ENCODE measurements around the gene ACP7.
"Not testable (repeated sequence)": the region's sequence is repeated elsewhere in the genome, so short reads cannot be mapped to it uniquely, and the experiment has no call there.

ACP7 gene

DNA sequence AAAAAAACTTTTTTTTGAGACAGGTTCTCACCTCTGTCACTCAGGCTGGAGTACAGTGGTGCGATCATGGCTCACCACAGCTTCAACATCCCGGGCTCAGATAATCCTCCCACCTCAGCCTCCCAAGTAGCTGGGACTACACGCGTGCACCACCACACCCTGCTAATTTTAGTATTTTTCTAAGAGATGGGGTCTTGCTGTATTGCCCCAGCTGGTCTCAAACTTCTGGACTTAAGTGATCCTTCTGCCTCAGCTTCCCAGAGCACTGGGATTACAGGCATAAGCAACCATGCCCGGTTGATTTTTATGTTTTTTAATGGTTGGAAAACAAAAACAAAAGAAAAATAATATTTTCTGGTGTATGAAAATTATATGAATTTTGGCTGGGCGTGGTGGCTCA is 9.2 kb upstream of the ACP7 start:
- in situ Hi-C loops (cut with MboI; ENCODE audit: low sequenced_read_pairs): no loop called here

DNA sequence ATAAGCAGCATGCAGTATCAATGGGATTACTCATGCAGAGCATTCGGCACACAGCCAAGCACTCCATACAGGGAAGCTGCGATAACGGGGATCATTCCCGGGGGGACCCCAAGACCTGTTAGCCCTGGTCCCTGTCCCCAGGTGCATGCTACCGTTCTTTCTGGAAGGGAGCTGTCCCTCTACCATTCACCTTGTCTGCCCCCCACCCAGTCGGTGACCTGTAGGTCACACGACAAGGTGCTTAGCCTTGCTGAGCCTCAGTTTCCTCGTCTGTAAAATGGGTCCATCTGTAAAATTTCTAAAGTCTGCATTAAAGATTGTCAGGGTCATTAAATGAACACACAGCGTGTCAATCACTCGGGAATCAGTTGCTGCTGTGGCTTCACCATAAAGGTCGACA is 6.8 kb upstream of the ACP7 start:
- in situ Hi-C loops (cut with MboI; ENCODE audit: low sequenced_read_pairs): no loop called here

DNA sequence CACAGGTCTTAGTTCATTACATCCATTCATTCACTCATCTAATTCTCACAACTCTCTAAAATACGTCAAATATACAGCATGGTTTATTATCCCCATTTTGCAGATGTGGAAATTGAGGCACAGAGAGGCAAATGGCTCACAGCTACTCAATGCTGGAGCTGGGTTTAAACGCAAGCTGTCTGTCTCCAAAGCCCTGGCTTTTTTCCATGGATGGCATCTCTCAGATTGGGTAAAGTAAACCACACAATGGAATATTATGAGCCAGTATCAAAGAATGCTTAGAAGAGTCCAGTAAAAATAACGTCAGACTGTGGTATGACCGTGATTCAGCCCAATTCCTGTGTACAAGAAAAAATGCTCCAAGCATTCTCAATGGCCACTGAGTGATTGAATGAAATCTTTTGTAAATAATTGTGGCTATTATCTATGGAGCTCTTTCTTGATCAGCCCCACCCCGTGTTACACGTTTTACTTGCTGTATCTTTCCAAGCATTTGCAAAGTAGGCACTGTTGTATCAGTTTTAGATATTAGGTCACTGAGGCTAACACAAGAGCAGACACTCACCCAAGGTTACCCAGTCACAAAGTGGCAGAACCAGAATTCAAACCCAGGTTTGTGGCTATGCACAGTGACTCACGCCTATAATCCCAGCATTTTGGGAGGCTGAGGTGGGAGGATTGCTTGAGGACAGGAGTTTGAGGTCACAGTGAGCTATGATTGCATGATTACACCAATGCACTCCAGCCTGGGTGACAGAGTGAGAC is 5.5 kb upstream of the ACP7 start:
- in situ Hi-C loops (cut with MboI; ENCODE audit: low sequenced_read_pairs): no loop called here

DNA sequence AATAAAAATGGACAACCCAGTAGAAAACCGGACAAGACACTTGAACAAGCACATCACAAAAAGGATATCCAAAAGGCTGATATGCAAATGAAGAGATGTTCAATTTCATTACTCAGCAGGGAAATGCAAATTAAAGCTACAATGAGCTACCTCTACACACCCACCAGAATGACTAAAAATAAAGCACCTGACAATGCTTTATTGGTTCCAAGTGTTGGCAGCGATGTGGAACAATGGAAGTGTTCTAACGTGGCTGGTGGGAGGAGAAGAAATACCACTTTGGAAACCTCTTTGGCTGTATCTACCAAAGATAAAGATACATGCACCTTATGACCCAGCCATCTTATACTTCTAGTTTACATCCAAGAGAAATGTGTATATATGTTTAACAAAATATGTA is 3.7 kb upstream of the ACP7 start:
- in situ Hi-C loops (cut with MboI; ENCODE audit: low sequenced_read_pairs): no loop called here

DNA sequence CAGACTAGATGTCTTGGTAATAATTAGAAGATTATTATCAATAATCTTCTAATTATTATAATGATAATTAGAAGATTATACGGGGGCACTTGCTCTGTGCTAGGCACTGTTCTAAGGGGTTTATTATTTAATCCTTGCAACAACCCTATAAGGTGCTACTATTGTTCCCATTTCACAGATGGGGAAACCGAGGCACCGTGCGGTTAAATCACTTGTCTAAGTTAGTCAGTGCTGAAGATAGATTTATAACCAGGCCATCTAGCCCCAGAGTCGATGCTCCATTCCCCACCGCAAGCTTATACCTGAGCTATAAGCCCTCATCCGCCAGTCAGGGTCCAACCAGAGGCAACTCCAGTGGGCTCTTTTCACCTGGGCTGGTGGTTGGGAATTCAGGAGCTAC is 2.0 kb upstream of the ACP7 start:
- in situ Hi-C loops (cut with MboI; ENCODE audit: low sequenced_read_pairs): no loop called here

DNA sequence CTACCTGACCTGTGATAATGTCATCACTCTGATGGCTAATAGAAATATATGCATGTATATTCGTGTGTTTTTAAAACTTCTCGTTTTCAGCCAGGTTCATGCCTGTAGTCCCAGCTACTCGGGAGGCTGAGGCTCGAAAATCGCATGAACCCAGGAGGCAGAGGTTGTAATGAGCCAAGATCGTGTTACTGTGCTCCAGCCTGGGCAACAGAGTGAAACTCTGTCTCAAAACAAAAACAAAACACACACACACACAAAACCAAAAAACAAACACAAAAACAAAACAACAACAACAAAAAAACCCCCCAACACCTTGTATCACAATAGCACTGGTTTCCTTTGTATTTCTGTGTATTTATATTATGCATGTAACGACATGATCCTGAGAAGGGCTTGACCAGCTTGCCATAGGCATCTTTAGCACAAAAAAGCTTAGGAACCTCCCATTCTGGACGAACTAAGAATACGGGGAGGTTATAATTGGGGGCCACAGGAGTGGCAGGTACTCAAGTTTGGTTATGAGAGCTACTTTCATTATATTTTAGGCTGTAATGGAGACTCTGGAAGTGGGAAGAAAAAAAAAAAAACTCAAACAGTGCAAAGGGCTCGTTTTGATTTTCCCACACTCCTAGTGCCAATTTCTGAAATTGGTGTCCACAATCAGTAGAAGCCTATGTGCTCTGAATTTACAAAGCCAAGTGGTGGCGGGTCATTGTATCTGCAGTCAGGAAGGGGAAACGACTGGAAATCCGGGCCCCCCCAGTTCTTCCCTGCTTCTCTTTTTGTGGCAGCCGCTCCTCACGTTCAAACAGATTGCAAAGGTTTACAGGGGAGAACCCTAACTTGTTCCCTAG is 1.2 kb upstream of the ACP7 start:
- in situ Hi-C loops (cut with MboI; ENCODE audit: low sequenced_read_pairs): no loop called here

DNA sequence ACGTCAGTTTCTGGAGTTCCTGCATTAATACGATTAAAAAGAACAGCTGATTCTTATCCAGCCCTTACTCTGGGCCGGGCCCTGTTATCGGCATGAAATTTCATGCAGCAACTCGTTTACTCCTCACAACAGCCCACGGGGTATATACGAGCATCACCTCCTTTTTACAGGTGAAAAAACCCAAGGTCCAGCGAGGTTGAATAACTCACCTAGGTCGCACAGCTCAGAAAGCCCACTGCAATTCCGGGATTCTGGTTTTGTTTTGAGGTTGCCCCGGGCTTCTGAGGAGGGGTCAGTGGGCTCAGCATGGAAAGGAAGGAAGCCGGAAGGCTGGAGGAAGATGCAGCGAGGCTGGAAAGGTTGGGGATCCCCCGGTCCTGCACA is 577 bp upstream of the ACP7 start:
- in situ Hi-C loops (cut with MboI; ENCODE audit: low sequenced_read_pairs): no loop called here

DNA sequence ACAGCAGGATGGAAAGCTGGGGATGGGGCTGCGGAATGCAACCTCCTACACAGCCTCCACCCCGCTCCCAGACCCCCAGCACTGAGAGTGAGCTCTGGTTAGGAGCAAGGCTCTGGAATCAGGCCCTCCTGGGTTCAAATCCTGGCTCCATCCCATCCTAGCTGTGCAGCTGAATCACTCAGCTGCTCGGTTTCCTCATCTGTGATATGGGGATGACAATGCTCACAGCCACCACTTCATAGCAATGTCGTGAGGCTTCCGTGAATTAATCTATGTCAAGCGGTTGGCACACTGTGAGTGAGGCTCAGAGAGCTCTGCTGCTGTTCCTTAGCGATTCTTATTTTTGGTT is 538 bp downstream of the ACP7 start:
- in situ Hi-C loops (cut with MboI; ENCODE audit: low sequenced_read_pairs): no loop called here

DNA sequence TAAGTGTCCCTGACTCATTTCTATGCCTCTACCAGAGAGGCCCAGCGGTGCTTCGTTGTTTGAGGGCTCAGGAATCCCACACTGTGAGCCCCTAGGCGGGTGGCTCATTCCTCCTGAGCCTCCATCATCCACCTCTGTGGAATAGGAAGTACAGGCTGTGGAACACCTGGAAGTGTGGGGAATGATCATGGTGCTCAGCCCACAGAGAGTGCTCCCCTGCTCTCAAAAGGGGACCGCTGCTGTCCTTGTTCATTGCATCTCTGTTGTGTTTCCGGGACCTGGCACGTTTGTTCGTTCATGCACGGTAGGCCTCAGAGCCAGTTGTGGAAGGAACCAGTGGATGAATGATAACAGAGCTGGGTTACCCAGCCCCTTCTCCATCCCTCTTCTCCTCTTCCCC is 1.2 kb downstream of the ACP7 start:
- in situ Hi-C loops (cut with MboI; ENCODE audit: low sequenced_read_pairs): no loop called here

DNA sequence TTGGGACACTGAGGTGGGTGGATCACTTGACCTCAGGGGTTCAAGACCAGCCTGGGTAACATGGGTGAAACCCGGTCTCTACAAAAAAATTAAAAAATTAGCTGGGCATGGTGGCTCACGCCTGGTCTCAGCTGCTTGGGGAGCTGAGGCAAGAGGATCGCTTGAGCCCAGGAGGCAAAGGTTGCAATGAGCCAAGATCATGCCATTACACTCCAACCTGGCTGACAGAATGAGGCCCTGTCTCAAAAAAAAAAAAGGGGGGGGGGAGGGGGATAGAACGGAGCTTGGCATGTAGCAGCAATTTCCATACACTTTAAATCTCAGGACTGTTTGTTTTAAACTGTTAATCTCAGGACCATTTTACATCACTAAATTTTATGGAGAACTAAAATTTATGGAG is 2.2 kb downstream of the ACP7 start:
- in situ Hi-C loops (cut with MboI; ENCODE audit: low sequenced_read_pairs): no loop called here

DNA sequence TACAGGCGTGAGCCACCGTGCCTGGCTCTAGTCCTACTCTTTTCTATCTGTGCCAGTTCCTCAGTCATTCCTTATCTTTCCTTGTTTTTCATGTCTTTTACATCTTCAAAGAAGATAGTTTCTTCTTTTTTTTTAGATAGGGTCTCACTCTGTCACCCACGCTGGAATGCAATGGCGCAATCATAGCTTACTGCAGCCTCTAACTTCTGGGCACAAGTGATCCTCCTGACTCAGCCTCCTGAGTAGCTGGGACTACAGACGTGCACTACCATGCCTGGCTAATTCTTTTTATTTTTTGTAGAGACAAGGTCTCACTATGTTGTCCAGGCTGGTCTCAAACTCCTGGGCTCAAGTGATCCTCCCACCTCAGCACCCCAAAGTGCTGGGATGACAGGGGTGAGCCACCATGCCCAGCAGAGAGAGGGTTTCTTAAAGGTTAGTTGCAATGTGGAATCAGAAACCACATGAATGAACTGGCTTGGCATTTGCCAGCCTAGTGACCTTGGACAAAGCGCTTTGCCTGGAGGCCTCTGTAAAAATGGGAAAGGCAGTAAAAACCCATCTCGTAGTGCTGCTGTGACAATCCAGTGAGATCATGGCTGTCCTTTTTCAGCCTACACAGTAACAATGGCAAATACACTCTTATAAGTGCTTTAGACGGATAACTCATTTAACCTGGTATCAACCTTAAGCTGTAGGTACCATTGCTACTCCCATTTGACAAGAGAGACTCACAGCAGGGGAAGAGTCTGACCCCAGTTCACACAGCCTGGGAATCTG is 3.9 kb downstream of the ACP7 start:
- in situ Hi-C loops (cut with MboI; ENCODE audit: low sequenced_read_pairs): no loop called here

DNA sequence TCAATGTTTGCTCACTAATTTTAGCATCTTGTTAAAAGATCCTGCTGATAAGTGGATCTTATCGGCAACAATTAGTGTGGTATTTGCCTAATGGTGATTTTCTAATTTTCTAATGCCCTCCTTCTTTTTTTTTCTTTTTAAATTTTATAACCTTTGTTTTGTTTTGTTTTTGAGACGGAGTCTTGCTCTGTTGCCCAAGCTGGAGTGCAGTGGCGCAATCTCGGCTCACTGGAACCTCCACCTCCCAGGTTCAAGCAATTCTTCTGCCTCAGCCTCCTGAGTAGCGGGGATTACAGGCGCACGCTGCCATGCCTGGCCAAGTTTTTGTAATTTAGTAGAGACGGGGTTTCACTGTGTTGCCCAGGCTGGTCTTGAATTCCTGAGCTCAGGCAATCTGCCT is 5.8 kb downstream of the ACP7 start:
- in situ Hi-C loops (cut with MboI; ENCODE audit: low sequenced_read_pairs): not testable (repeated sequence)

DNA sequence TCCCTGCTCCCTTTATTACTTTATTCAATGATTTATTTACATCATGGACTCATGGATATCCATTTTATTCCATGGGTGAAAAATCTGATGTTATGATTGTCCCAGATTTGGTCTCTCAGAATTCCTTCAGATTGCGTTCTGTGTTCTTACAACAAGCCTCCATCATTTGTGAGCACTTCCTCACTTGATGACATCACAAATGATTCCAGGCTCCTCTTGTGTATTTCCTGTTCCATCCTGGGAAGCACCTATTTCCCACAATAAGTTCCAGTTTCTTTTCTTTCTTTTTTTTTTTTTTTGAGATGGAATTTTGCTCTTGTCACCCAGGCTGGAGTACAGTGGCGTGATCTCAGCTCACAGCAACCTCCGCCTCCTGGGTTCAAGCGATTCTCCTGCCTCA is 6.7 kb downstream of the ACP7 start:
- in situ Hi-C loops (cut with MboI; ENCODE audit: low sequenced_read_pairs): no loop called here

DNA sequence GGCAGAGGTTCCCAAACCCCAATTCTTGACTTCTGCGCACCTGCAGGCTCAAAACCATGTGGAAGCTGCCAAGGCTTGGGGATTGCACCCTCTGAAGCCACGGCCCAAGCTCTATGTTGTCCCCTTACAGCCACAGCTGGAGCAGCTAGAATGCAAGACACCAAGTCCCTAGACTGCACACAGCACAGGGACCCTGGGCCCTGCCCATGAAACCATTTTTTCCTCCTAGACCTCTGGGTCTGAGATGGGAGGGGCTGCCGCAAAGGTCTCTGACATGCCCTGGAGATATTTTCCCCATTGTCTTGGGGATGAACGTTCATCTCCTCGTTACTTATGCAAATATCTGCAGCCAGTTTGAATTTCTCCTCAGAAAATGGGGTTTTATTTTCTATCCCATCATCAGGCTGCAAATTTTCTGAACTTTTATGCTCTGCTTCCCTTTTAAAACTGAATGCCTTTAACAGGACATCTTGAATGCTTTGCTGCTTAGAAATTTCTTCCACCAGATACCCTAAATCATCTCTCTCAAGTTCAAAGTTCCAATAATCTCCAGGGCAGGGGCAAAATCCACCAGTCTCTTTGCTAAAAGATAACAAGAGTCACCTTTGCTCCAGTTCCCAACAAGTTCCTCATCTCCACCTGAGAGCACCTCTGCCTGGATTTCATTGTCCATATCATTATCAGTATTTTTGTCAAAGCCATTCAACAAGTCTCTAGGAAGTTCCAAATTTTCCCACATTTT is 11.8 kb downstream of the ACP7 start:
- in situ Hi-C loops (cut with MboI; ENCODE audit: low sequenced_read_pairs): not testable (repeated sequence)

DNA sequence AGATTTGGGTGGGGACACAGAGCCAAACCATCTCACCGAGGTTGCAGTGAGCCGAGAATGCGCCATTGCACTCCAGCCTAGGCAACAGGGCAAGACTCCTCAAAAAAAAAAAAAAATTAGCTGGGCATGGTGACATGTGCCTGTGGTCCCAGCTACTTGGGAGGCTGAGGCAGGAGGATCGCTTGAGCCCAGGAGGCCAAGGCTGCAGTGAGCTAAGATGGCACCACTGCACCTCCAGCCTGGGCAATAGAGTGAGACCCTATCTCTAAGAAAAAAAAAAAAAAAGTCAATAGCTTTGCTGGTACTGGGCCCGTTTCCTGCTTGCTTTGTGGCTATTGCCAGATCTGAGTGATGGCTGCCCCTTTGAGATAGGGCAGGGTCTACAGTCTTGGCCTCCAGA is 13.1 kb downstream of the ACP7 start:
- in situ Hi-C loops (cut with MboI; ENCODE audit: low sequenced_read_pairs): no loop called here

DNA sequence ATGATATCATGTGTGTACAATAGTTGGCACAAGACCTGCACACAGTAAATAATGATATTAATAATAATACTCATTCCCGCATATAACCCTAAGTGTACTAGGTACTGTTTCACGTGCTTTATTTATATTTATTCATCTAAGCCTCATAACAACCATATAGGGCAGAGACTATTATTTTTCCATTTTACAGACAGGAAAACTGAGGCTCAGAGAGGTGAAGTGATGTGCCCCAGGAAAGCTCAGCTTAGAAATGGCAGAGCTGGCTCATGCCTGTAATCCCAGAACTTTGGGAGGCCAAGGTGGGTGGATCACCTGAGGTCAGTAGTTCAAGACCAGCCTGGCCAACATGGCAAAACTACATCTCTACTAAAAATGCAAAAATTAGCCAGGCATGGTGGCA is 13.6 kb downstream of the ACP7 start:
- in situ Hi-C loops (cut with MboI; ENCODE audit: low sequenced_read_pairs): no loop called here

DNA sequence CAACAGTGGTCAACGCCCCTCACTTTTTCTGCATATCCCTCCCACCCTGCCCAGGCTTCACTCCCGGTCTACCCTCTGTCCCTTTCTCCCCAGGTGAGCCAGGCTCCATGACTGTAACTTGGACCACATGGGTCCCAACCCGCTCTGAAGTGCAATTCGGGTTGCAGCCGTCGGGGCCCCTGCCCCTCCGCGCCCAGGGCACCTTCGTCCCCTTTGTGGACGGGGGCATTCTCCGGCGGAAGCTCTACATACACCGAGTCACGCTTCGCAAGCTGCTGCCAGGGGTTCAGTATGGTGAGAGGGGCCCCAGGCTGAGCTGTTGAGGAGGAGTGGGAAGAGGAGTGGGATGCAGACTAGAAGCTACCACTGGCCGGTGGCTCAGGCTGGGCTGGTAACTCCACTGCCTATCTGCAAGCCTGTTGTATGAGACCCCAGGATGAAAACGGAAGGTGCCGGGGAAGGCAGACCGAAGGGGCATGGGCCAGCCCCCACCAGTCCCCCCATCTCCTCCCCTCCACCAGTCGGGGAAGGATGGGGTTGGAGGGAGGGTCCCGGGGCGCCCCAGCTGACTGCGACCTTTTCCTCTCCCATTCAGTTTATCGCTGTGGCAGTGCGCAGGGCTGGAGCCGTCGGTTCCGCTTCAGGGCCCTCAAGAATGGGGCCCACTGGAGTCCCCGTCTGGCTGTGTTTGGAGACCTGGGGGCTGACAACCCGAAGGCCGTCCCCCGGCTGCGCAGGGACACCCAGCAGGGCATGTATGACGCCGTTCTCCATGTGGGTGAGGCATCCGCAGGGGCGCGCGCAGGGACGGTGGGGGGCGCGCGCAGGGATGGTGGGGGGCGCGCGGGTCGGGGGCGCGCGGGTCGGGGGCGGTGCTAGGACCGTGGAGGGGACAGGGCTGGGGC is 14.4 kb downstream of the ACP7 start:
- in situ Hi-C loops (cut with MboI; ENCODE audit: low sequenced_read_pairs): no loop called here

DNA sequence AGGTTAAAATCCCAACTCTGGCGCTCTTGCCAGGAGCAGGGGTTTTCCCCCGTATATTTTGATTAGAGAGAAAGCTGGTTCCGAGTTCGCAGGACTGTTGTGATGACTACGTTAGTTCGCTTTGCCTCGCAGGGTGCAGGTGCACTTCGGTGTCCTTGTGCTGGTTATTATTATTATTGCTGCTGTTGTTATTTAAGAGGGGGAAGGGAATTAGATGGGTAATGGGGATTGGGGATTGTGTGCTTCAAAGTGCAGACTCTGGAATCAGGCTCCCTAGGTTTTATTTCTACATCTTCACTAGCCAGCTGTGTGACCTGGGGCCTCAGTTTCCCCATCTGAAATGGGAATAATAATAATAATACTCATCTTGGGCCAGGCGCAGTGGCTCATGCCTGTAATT is 15.2 kb downstream of the ACP7 start:
- in situ Hi-C loops (cut with MboI; ENCODE audit: low sequenced_read_pairs): no loop called here

DNA sequence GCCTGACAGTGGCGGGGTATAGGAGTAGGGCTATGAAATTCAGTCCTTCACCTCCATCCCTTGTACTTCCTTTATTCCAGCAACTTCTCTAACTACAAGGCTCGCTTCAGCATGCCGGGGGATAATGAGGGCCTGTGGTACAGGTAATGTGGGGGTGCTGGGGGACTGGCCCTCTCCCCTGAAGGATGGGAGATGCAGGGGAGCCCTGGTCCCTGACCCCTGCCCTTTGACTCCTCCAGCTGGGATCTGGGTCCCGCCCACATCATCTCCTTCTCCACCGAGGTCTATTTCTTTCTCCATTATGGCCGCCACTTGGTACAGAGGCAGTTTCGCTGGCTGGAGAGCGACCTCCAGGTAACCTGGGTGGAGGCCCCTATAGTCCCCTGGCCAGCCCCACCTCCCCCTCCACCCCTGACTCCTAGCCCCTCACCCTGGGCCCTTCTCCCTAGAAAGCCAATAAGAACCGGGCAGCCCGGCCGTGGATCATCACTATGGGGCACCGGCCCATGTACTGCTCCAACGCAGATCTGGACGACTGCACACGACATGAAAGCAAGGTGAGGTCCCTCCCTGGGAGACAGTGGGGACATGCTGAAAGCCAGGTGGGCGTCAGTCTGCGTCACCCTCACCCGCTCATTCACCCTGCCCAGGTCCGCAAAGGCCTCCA is 16.5 kb downstream of the ACP7 start:
- in situ Hi-C loops (cut with MboI; ENCODE audit: low sequenced_read_pairs): loop anchor here (25.0 kb wide), 1 partner anchor 437 kb away; the partner anchor contains the start of genes EID2 and EID2B
